Left cardiac atrium (tissue), 4 donors: Measurements from ENCODE around the gene ATP13A5. TPM values are rescaled to one million over a fixed set of nuclear protein-coding genes. Genes with fewer than 3 reads are reported as not detected.

Experiments used
- ATAC-seq, 2 donors: fragments of 200-7000 bp; cut with Tn5 transposase; one replicate each; pipeline ENCODE4 v1.9.1; 2020; ENCODE audit warnings: mild to moderate bottlenecking in 2 of 2, moderate library complexity in 2 of 2
- DNase-seq: peaks from one replicate; pipeline ENCODE4 v3.0.0-alpha.2; 2020
- intact Hi-C, 2 donors: fragments of 100-400 bp; cut with DNase I; formaldehyde crosslinking; loops; one replicate each; pipeline versions ENCODE4 v1.14.1 to v1.15.1; 2022 to 2023
- total RNA-seq, 2 donors: library from RNA; stranded (reverse); fragmentation: NEBNext Ultra II Directional; extraction: Animal tissue kit (Norgen Biotek cat#: 25700); gene quantifications; one replicate each; pipeline ENCODE4 v1.2.1, GENCODE V29; 2021
- donor health status: DM: no; HTN: yes; CAD: no.
- donor health status: DM: no; HTN: yes; CAD: no; lungs with severe emphysema.
- donor health status: DM: yes; HTN: yes; CAD: no.
- donor health status: Dilated cardiomyopathy.

The ATP13A5 gene
- total RNA-seq, 2 donors from 2014 or later = not detected

- no peak for DNase-seq
- intact Hi-C loops = no loop called here
- no peak for ATAC-seq
Observed at GRCh38 chr3:193350744-193351143, 27.8 kb downstream of the ATP13A5 start.

GRCh38 chr3:193348686-193349085 lies 29.9 kb downstream of the ATP13A5 start:
- intact Hi-C loops = no loop called here
- no peak for ATAC-seq

GRCh38 chr3:193347521-193348501 lies 30.7 kb downstream of the ATP13A5 start:
- DNase-seq (no peak), ATAC-seq (peak in 1 of 2 donors; percentile 55)
- intact Hi-C loops = no loop called here

More at GRCh38 chr3:193348686-193349085, 29.9 kb downstream of the ATP13A5 start:
- no peak for DNase-seq

GRCh38 chr3:193346259-193346658 lies 32.3 kb downstream of the ATP13A5 start:
- DNase-seq (no peak), ATAC-seq (no peak)
- intact Hi-C loops = no loop called here

GRCh38 chr3:193345431-193345830 lies 33.1 kb downstream of the ATP13A5 start:
- no peak for DNase-seq
- intact Hi-C loops = no loop called here
- ATAC-seq = no peak

- ATAC-seq (no peak), DNase-seq (no peak)
- intact Hi-C loops = no loop called here
Observed at GRCh38 chr3:193344486-193344885, 34.1 kb downstream of the ATP13A5 start.

GRCh38 chr3:193343726-193344222 lies 34.8 kb downstream of the ATP13A5 start:
- ATAC-seq = no peak
- DNase-seq = no peak
- intact Hi-C loops = no loop called here

GRCh38 chr3:193342551-193342950 lies 36.0 kb downstream of the ATP13A5 start:
- peak in 1 of 2 donors; percentile 42 for ATAC-seq
- intact Hi-C loops = no loop called here
- no peak for DNase-seq

- intact Hi-C loops = no loop called here
- ATAC-seq = no peak
- no peak for DNase-seq
Observed at GRCh38 chr3:193335031-193335430, 43.5 kb downstream of the ATP13A5 start.

- ATAC-seq (peak in 1 of 2 donors; percentile 15), DNase-seq (no peak)
- intact Hi-C loops = no loop called here
Observed at GRCh38 chr3:193333229-193333628, 45.3 kb downstream of the ATP13A5 start.

- DNase-seq = no peak
- no peak for ATAC-seq
- intact Hi-C loops = no loop called here
Observed at GRCh38 chr3:193330555-193331204, 47.9 kb downstream of the ATP13A5 start.

- DNase-seq (no peak), ATAC-seq (no peak)
- intact Hi-C loops = no loop called here
Observed at GRCh38 chr3:193317682-193318300, 60.8 kb downstream of the ATP13A5 start.

GRCh38 chr3:193314161-193314560 lies 64.4 kb downstream of the ATP13A5 start:
- intact Hi-C loops = no loop called here
- DNase-seq = no peak
- no peak for ATAC-seq

GRCh38 chr3:193313061-193313958 lies 65.2 kb downstream of the ATP13A5 start:
- DNase-seq = no peak
- ATAC-seq = no peak
- intact Hi-C loops = no loop called here

GRCh38 chr3:193310914-193311723 lies 67.4 kb downstream of the ATP13A5 start:
- intact Hi-C loops = no loop called here
- peak; percentile 85 to 93 for ATAC-seq

GRCh38 chr3:193305356-193305755 lies 73.2 kb downstream of the ATP13A5 start:
- intact Hi-C loops = no loop called here
- no peak for ATAC-seq
- no peak for DNase-seq

More at GRCh38 chr3:193310914-193311723, 67.4 kb downstream of the ATP13A5 start:
- no peak for DNase-seq

- no peak for DNase-seq
- intact Hi-C loops = no loop called here
- no peak for ATAC-seq
Observed at GRCh38 chr3:193301433-193301832, 77.1 kb downstream of the ATP13A5 start.

GRCh38 chr3:193297421-193297820 lies 81.1 kb downstream of the ATP13A5 start:
- ATAC-seq = no peak
- intact Hi-C loops = no loop called here
- no peak for DNase-seq
